Fibroblast of the aortic adventitia (primary cell): ENCODE data around the gene SRGAP3. TPM values are rescaled to one million over a fixed set of nuclear protein-coding genes. Genes with fewer than 3 reads are reported as not detected.

Experiments used
- DNase-seq: peaks from one replicate; pipeline ENCODE4 v3.0.0-alpha.2; 2010; ENCODE audit warnings: low read depth
- H3K4me3 ChIP-seq: 2 replicates; pipeline ENCODE4 v1.5.1; 2011; ENCODE audit warnings: low read depth, mild to moderate bottlenecking, control low read depth, low read length, moderate library complexity
- total RNA-seq: library from RNA; depleted of rRNA; stranded (reverse); fragments of >200 nt; gene quantifications from 2 replicates; pipeline ENCODE4 v1.2.3, GENCODE V29; 2012; ENCODE audit warnings: low replicate concordance
- TF ChIP-seq, protein P1 (sequence below): IDR thresholded peaks from 2 replicates; pipeline ENCODE4 v1.5.1; 2011; ENCODE audit warnings: mild to moderate bottlenecking, low read length, control low read depth, inconsistent platforms; ENCODE audit not compliant: insufficient read depth

SRGAP3 gene
- total RNA-seq, 1 donor = 4.6 TPM

DNA sequence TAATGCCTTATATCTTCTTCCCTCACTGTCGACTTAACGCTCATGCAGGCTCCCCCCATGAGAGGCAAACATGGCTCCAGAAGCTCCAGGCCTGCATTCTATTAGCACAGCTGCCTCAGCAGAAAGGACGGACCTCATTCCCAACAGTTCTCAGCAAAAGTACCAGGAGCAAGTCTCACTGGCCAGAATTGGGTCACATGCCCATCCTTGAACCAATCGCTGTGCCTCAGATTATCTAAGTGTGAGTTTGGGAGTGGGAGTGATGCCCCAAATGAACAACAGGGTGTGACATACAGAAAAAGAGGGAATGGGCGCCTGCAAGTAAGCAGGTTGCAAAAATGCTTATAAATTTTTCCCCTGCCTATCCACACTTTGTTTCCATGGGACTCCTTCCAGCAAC is 281.9 kb downstream of the SRGAP3 start:
- TF ChIP-seq, protein P1, sequence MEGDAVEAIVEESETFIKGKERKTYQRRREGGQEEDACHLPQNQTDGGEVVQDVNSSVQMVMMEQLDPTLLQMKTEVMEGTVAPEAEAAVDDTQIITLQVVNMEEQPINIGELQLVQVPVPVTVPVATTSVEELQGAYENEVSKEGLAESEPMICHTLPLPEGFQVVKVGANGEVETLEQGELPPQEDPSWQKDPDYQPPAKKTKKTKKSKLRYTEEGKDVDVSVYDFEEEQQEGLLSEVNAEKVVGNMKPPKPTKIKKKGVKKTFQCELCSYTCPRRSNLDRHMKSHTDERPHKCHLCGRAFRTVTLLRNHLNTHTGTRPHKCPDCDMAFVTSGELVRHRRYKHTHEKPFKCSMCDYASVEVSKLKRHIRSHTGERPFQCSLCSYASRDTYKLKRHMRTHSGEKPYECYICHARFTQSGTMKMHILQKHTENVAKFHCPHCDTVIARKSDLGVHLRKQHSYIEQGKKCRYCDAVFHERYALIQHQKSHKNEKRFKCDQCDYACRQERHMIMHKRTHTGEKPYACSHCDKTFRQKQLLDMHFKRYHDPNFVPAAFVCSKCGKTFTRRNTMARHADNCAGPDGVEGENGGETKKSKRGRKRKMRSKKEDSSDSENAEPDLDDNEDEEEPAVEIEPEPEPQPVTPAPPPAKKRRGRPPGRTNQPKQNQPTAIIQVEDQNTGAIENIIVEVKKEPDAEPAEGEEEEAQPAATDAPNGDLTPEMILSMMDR = no peak
- no peak overlapping the region for H3K4me3 ChIP-seq
- no peak for DNase-seq

- no peak overlapping the region for H3K4me3 ChIP-seq
- no peak for DNase-seq
- TF ChIP-seq, protein P1 = no peak
Measured at GRCh38 chr3:8966820-8967348, 282.6 kb downstream of the SRGAP3 start.

DNA sequence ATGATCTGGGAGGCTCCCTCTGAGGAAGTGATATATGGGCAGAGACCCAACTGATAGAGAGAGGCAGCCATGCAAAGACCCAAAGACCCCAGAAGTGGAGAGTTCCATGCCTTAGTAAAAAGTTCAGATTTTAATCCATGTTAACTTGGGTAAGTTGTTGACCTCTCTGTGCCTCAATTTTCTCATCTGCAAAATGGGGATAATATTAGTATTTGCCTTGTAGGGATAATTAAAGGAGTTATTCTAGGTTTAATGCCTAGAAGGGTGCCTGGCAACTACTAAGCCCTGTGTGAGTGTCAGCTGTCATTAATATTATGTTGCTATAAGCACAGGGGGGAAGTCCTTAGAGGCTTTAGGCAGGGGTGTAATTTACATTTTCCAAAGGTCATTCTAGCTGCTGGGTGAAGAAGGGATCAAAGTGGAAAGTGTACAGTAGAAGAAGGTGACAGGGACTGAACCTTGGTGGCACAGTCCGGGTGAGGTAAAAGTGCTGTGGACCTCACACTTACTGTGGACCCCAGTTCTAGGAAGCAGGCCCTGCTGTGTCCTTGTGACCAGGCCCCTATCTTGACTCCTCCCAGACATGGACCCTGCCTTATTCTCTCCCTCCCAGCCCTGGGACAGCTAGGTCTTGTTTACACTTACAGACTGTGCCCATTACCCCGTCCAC is 283.2 kb downstream of the SRGAP3 start:
- TF ChIP-seq, protein P1 = no peak
- H3K4me3 ChIP-seq = no peak overlapping the region
- DNase-seq = no peak

DNA sequence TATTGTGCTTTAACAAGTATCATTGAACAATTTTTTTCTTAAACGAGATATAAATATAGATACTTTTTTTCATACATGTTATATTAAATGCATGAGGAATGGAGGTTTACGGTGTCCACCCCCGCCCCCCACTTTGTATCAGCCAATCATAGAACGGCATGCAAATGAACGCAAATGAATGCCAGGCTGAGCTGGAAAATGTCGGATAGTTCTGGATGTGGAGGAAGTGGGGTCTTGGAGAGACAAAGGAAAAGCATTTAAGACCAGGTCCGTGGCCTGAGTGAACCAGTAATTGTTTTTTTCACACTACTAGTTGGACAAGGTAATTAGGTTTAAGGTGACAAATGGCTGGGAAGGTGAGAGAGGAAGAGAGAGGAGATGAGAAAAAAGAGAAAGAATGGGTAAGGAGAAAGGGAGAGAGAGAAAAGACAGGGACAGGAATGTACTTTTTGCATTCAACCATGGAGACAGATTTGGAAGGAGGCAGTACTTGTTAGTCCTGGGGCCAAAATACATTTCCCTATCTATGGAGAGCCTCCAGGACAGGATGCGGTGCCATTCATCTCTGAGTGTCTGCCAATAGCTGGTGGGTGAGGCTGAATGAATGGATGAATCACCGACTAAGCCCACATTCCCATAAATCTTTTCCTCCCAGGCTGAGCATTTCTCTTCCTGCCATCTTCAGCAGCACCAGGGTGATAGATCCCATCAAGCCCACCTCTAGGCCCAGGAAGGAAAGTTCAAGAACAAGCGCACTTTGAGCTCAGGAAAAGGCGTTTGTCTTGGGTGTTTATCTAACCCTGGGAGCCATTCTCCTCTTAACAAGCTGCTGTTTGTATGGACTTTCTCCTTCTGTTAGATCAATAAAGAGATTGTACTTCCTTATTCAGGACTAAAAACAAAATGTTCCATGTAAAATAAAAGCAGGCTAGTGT is 284.7 kb downstream of the SRGAP3 start:
- TF ChIP-seq, protein P1 = no peak
- peak; percentile 92 for DNase-seq
- no peak overlapping the region for H3K4me3 ChIP-seq

DNA sequence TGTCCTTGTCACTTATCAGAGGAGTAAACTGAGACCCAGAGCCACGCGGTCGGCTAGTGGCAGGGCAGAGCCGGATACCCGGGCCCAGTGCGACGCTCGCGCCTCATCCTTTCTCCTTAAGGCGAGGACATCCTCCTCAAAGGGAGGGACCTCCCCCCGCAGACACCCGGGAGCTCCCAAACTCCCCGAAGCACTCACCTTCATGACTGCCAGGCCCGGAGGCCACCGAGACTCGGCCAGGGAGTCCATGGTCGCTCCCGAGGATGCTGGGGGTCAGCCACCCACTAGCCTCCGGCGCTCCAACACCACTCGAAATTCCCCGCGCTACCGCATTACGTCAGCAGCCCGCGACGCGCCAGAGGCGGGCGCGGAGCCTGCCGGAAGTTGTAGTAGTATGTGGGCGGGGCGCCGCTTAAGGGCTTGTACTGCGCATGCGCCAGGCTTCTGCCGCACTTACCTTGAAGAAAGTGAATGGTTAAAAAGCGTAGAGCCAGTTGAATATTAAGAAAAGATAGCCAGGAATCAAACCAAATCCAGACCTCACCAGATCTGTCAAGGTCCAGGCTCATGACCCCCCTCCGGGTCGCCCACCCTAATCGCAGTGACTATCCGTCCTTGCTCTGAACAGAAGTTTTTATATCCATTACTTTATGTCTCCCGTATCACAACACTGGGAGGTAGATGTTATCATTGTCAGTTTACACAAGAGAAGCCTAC is 286.2 kb downstream of the SRGAP3 start, which contains the start of gene RAD18:
RAD18 (minus strand) TSS at position 336 of the 717 bp plus-strand sequence; CDS start at position 249, 87 bp downstream.
- TF ChIP-seq, protein P1 = no peak
- peak; percentile 88 for DNase-seq

DNA sequence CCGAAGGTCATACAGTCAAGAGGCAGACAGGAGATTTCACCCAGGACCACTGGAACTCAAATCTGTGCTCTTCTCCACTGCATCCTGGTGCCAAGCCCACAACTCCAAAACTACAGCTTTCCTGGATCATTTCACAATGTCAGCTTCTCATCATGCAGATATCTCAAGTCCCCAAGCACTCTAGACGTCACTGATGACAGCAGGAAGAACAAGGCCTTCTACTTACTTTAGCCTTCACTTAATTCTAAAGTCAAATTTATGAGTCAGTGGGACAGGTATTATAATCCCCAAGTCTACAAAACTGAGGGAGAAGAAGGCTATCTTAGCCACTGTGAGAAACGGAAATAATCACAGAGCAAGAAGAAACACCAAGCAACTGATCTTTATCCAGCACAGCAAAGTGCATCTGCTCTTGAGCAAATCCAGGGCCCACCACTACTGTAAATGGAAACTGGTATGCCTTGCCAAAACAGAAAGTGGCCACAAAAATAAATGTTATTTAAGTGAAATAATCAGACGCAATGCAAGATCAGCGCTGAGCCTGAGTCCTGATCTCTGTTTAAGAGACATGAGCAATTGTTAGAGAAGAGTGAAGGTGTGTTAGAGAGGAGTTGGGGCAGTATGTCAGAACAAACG is 287.1 kb downstream of the SRGAP3 start:
- H3K4me3 ChIP-seq = peak overlapping the region; percentile 85
- TF ChIP-seq, protein P1 = no peak
- DNase-seq = no peak

More for the DNA sequence above, 286.2 kb downstream of the SRGAP3 start, which contains the start of gene RAD18:
- peak within 1 kb of the TSS; percentile 85 for H3K4me3 ChIP-seq
